Measurements from ENCODE around the gene CCNL1.

The CCNL1 gene

DNA sequence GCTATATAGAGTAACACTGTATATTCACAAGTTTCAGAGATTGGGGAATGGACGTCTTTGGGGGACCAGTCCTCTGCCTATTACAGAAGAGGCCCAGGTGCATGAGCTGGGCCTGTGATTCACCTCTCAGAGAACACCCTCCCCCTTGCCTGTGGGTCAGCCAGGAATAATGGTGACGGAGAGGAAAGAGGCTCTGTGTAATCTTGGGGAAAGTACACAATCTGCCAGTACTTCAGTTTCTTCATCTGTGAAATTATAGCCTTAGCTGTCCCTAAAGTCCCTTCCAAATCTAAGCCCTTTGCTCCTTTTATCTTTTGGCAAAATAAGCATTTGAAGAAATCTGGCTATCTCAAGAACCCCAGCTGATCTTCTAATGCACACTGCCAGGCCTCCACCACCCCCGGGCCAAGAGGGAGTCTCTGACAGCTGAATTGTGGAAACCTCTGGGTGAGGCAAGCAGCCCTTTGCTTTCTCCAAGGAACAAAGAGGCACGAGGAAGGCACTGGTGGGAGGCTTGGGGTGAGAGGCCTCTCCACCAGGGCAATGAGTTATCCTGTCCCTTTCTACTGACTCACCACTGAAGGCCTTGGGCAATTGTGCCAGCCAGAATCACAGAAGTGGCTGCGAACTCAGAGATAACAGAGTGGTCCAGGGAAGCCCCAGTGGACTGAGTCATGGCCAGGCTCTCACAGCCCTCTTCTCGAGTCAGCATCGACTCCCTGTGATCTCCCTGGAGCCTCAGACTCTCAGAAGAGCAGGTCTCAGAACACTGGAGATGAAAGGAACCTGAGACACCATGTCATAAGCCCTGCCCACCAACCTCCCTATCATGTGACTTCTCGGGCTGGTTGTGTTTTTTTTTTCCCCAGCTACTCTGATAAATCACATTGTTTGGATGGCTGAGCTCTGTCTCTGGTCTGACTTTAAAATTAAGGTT is 31.8 kb downstream of the CCNL1 start:
- TF ChIP-seq CTCF (IDR thresholded peaks at IDR 0.05; ENCODE audit: control extremely low read depth, extremely low read depth, low read depth, missing control alignments), result no peak
- POLR2A ChIA-PET, result interaction anchor here (0.5 kb wide), 1 partner anchor 39 kb away, joined by 3 read pairs; no protein-coding TSS in a partner anchor
- peak; percentile 48 for DNase-seq (ENCODE audit: extremely low spot score)
- CTCF ChIA-PET, result interaction anchor here (1.2 to 60.7 kb wide), 4 partner anchors 10 to 481 kb away, joined by 3 to 1428 read pairs (median 716); no protein-coding TSS in a partner anchor

DNA sequence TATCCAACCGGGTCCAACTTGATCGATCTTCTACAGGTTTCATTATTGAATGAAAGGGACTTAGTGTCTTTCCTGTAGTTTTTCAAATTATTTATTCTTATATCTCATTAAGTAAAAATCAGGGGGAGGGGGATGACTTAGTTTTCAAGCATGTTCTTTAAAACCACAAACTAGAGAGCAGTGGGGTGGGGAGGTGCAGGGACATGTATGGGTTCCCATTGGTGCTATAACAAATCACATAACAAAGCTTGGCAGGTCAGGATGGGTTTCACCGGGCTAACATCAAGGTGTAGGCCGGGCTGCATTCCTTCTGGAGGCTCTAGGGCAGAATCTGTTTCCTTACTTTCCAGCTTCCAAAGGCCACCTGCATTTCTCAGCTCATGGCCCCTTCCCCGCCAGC is 32.7 kb downstream of the CCNL1 start:
- no peak for DNase-seq (ENCODE audit: extremely low spot score)
- TF ChIP-seq CTCF (IDR thresholded peaks at IDR 0.05; ENCODE audit: control extremely low read depth, extremely low read depth, low read depth, missing control alignments), result no peak
- ChIA-PET CTCF (interaction anchor here (0.9 to 60.7 kb wide), 4 partner anchors 9 to 602 kb away, joined by 3 to 1428 read pairs (median 716); no protein-coding TSS in a partner anchor), POLR2A (no interaction called here)

DNA sequence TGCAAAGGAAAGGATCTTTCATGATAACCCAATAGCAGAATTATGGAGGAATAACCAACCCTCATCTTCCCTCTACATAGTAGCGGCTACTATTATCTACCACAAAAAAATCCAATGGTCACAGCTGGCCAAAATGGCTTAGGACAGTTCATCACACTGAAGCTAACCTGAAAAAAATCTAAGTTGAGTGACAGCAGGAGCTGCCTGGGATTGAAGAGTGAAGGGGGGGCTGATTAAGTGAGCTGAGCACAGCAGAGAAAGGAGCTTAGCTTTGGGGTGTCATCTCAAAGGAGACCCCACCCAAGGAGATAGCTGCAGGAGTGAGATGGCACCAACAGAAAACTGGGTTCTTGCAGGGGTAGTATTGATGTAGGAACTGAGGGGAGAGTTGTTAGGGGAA is 33.6 kb downstream of the CCNL1 start:
- DNase-seq (ENCODE audit: extremely low spot score), result no peak
- TF ChIP-seq CTCF (IDR thresholded peaks at IDR 0.05; ENCODE audit: control extremely low read depth, extremely low read depth, low read depth, missing control alignments), result no peak
- POLR2A ChIA-PET, result no interaction called here
- CTCF ChIA-PET, result interaction anchor here (44.0 to 60.7 kb wide), 2 partner anchors 8 to 28 kb away, joined by 1428 read pairs; no protein-coding TSS in a partner anchor

GRCh38 chr3:157125101-157125500 is 34.8 kb downstream of the CCNL1 start:
- DNase-seq (ENCODE audit: extremely low spot score), result no peak
- ChIA-PET POLR2A (no interaction called here), CTCF (interaction anchor here (44.0 to 60.7 kb wide), 2 partner anchors 7 to 26 kb away, joined by 1428 read pairs; no protein-coding TSS in a partner anchor)
- TF ChIP-seq CTCF (IDR thresholded peaks at IDR 0.05; ENCODE audit: control extremely low read depth, extremely low read depth, low read depth, missing control alignments), result no peak

- TF ChIP-seq CTCF (IDR thresholded peaks at IDR 0.05; ENCODE audit: control extremely low read depth, extremely low read depth, low read depth, missing control alignments), result no peak
- no peak for DNase-seq (ENCODE audit: extremely low spot score)
- POLR2A ChIA-PET, result no interaction called here
- CTCF ChIA-PET, result interaction anchor here (44.0 to 60.7 kb wide), 2 partner anchors 6 to 25 kb away, joined by 1428 read pairs; no protein-coding TSS in a partner anchor
Observed at GRCh38 chr3:157123621-157124020, 36.3 kb downstream of the CCNL1 start.

DNA sequence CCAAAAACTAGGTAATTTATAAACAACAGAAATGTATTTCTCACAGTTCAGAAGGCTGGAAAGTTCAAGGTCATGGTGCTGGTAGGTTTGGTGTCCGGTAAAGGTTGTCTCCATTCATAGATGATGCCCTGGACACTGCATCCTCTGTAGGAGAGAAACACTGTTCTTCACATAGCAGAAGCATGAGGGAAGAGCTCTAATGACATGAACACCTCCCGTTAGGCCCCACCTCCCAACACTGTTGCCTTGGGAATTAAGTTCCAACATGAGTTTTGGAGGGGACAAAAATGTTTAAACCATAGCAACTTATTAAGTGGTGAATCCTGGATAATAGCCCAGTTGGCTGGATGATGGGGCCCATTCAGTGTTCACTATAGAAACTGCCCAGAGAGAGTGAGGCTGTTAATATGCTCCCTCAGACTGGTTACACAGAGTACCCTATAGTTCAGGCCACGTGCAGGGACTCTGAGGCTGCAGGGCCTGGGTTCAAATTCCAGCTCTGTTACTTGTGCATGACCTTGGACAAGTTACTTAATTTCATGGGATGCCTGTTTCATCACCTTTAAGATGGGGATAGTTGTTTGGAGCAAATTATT is 37.0 kb downstream of the CCNL1 start:
- TF ChIP-seq CTCF (IDR thresholded peaks at IDR 0.05; ENCODE audit: control extremely low read depth, extremely low read depth, low read depth, missing control alignments), result no peak
- ChIA-PET POLR2A (no interaction called here), CTCF (interaction anchor here (1.4 to 60.7 kb wide), 3 partner anchors 5 to 38 kb away, joined by 3 to 1428 read pairs (median 1428); no protein-coding TSS in a partner anchor)
- no peak for DNase-seq (ENCODE audit: extremely low spot score)

Measured in GM10248 (cell line).